HPDE6-E6E7 (cell line): Measurements from ENCODE around the gene TECPR2.

Source experiments
- DNase-seq: peaks from one replicate; pipeline ENCODE4 v3.0.0; 2011; ENCODE audit warnings: missing footprints; ENCODE audit errors: extremely low spot score

The TECPR2 gene

DNA sequence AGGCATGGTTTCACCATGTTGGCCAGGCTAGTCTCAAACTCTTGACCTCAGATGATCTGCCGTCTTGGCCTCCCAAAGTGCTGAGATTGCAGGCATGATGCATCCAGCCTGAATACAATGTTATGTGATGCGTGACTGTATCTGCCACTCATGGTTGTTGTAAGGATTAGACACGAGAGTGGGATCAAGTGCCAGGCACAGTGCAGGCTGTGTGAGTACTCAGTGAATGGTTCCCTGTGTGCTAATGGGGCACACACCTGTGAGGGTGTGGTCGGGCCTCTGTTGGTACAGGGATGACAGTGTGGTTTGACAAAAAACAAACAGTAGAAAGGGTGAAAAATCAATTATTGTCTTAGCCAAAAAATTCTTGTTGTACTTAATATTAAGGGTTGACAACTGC is 61.8 kb downstream of the TECPR2 start:
- DNase-seq = no peak

DNA sequence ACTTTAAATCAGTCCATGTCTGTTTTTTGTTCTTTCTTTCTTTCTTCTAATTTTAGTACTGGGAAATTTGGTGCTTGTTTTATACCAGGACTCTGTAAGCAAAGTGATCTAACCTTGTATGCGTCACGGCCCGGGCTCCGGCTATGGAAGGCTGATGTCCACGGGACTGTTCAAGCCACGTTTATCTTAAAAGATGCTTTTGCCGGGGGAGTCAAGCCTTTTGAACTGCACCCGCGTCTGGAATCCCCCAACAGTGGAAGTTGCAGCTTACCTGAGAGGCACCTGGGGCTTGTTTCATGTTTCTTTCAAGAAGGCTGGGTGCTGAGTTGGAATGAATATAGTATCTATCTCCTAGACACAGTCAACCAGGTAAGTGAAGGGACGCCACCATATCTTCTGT is 62.2 kb downstream of the TECPR2 start:
- DNase-seq = no peak

DNA sequence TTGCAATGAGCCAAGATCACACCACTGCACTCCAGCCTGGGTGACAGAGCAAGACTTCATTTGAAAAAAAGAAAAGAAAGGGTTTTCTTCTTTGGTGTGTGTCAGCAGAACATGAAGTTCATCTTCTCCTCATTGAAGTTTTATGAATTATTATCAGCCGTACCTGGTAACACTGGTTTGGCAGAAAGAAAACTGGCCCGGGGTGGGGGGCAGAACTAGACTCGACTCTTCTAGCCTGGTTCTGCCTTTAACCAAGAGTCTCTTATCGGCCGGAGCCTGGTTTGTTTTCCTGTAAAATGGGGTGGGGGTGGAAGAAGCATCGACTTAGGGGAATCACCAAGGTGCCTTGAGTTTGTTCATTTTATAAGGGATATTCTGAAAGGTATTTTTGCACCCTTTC is 64.1 kb downstream of the TECPR2 start:
- DNase-seq = no peak

DNA sequence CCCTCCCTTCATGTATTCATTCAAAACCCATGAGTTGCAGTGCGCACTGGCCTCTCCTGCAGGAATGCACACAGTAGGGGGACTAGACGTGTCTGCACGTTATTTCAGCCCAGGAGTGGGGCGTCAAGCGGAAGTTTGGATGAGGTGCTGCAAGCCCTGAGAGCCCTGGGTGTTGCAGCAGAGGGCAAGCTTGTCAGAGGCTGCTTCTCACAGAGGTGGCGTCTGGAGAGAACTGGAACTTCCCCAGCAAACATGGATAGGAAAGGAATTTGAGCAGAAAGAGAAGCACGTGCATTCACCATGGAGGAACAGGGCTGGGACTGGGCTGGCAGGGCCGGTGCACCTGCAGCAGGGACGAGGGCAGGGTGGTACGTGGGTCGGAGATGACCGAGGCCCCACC is 64.9 kb downstream of the TECPR2 start:
- DNase-seq = no peak

DNA sequence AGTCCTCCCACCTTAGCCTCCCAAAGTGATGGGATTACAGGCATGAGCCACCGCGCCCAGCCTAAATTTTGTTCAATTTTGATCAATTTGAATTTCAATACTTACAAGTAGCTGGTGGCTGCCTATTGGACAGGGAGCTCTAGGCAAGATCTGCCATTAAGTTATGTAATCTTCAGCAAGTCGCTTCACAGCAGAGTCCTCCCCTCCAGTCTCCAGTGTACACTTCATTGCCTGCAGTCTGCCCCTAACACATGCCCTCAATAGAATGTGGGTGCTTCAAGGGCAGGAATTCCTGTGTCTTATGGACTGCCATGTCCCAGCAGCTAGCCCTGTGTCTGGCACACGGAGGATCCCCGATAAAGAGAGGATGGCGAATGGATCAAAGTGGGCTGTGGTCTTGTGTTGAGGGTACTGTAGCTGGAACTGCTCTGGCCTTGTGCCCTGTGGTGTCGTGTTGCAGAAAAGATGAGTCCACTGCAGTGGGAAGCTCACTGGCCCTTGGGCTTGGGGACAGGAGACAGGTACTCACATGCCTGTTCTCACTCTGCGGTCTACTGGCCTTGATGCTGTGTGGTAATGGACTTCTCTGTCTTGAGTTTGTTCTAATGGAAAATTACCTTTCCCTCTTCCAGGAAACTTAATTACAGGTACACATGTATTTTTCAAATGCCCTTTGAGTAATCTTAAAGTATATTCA is 67.6 kb downstream of the TECPR2 start:
- DNase-seq = no peak

DNA sequence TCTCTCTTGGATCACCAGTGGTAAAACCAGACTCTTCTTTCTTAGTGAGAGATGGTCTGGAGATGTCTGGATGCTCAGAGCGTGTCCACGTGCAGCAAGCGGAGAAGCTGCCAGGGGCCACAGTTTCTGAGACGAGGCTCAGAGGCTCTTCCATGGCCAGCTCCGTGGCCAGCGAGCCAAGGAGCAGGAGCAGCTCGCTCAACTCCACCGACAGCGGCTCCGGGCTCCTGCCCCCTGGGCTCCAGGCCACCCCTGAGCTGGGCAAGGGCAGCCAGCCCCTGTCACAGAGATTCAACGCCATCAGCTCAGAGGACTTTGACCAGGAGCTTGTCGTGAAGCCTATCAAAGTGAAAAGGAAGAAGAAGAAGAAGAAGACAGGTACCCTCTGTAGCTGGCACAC is 69.0 kb downstream of the TECPR2 start:
- DNase-seq = no peak

DNA sequence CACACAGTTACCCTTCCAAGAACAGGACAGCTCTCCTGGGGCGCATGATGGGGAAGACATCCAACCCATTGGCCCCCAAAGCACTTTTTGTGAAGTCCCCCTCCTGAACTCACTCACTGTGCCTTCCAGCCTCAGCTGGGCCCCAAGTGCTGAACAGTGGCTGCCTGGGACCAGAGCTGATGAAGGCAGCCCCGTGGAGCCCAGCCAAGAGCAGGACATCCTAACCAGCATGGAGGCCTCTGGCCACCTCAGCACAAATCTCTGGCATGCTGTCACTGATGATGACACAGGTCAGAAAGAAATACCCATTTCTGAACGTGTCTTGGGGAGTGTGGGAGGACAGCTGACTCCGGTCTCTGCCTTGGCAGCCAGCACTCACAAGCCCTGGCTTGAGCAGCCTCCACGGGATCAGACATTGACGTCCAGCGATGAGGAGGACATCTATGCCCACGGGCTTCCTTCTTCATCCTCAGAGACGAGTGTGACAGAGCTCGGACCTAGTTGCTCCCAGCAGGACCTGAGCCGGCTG is 72.0 kb downstream of the TECPR2 start:
- DNase-seq = no peak

DNA sequence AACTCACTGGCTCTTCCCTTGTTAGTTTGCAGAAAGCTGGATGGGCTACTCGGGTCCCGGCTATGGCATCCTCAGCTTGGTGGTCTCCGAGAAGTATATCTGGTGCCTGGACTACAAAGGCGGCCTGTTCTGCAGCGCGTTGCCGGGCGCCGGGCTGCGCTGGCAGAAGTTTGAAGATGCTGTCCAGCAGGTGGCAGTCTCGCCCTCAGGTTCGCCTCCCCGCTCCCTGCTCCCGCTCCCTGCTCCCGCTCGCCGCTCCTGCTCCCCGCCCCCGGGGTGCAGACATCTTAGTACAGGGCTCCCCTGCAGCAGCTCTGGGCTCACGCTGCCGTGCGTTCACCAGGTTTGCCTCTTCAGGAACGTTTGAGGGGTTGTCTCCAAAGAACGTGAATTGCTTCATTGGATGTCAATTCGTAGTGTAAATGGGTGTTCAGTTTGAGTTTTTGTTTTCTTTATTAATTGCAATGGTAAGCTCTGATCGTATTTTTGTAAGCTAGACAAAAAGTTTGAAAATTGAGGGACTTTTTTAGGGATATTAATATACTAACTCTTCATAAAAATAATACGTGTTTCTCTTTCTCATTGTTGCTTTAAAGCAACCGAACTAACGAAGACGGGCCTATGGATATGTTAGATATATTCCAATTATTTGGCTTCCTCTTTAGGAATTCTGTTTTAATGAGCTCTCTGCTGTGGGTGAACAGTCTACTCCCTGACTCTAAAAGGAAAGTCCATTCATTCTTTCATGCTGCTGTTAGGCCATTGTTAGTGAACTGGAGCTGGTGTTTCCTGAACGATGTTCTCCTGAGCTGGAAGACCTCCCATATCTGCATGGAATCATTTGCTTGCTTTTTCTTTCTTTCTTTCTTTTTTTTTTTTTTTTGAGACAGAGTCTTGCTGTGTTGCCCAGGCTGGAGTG is 75.5 kb downstream of the TECPR2 start:
- peak; percentile 86 for DNase-seq

DNA sequence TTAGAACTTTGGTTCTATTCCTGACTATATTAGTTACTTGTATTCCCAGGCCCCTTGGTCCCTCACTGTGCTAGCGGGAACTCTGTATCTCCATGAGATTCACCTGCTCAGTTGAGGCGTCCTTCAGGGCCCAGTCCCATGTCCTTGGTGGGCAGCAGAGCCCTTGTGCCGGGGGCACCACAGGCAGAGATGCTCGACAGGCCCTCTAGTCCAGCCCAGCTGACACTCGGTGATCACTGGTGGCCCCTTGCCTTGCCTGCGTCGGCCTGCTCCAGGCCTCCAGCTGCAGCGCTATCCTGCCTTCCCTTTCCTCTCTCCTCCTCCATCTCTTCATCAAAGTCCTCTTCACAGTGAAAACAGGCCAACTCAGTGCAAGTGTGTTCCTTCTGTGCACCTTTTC is 76.8 kb downstream of the TECPR2 start:
- no peak for DNase-seq

DNA sequence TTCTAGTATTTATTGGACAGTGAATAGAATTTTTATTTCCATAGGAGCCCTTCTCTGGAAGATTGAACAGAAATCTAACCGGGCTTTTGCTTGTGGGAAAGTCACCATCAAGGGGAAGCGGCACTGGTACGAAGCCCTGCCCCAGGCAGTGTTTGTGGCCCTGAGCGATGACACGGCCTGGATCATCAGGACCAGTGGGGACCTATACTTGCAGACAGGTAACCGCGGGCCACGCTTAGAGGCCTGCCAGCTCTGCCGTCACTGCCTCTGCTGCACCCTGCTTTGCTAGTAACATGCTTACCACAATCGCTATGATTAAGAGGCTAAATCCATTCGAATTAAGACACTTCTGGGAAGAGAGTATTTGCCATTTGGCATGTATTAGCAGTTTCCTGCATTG is 77.7 kb downstream of the TECPR2 start:
- DNase-seq = no peak

DNA sequence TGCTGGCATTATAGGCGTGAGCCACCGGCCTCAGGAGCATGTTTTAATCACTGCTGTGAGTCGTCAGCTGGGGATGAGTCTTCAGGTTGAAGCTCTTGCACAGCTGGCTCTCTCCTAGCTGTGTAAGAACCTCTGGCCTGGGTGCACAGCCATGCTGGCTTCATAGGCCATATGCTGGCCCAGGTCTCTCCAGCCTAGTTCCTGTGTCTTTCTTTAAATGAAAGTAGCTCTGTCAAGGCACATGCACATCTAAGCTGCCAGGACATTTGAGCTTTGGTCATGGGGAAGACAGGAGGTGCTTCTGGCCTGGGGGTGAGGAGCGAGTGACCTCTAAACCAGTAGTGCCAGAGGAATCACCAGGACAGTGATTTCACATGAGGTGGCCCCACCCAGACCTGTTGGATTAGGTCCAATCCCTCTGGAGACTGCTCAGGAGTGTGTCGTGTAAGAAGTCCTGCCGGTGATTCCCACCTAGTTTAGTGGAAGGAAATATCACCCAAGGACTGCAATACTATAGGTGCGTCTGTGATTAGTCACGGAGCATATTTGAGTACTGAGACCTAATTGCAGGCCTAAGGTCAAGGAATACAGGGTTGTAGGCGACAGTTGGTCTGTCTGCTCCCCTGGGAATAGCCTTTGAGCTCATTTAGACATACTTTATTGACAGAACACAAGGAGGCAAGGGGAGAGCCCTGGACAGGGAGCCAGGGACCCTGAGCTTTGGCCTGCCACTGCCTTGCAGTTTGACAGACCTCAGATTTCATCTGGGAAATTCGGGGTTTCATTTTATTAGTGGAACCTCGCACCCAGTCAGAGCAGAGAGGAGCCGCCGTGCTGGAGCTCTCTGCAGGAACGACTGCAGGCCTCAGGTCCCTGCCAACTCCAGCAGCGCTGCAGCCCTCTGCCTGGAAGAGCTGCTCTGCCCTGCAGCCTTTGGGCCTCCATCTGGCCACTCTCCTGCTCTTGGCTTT is 79.8 kb downstream of the TECPR2 start:
- DNase-seq = peak; percentile 20

DNA sequence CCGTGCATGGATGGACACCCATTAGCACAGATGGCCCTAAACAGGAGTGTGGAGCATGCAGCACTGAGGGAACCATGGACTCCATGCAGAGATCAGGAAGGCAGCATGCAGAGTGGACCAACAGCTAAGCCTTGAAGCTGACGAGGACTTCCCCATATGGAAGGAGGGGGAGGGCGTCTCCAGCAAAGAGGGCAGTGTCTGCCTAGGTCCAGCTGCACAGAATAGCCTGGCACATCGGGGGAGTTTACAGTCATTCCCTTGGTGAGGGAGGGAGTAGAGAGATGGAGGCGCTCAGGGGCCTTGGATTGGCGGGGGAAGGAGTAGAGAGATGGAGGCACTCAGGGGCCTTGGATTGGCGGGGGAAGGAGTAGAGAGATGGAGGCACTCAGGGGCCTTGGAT is 82.3 kb downstream of the TECPR2 start:
- no peak for DNase-seq

DNA sequence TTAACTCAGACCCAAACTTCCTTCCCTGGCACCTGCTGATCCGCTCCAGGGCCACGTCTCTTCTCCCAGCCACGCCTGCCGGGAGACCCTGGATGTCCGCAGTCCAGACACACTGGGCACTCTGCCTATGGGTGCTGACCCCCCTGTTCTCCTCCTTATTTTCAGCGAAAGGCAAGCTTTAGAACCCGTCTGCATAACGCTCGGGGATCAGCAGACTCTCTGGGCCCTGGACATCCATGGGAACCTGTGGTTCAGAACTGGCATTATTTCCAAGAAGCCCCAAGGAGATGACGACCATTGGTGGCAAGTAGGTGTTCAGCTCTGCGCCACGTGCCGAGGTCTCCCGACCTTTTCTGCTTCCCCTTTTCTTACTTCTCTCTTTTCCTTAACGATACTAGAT is 82.9 kb downstream of the TECPR2 start:
- no peak for DNase-seq

DNA sequence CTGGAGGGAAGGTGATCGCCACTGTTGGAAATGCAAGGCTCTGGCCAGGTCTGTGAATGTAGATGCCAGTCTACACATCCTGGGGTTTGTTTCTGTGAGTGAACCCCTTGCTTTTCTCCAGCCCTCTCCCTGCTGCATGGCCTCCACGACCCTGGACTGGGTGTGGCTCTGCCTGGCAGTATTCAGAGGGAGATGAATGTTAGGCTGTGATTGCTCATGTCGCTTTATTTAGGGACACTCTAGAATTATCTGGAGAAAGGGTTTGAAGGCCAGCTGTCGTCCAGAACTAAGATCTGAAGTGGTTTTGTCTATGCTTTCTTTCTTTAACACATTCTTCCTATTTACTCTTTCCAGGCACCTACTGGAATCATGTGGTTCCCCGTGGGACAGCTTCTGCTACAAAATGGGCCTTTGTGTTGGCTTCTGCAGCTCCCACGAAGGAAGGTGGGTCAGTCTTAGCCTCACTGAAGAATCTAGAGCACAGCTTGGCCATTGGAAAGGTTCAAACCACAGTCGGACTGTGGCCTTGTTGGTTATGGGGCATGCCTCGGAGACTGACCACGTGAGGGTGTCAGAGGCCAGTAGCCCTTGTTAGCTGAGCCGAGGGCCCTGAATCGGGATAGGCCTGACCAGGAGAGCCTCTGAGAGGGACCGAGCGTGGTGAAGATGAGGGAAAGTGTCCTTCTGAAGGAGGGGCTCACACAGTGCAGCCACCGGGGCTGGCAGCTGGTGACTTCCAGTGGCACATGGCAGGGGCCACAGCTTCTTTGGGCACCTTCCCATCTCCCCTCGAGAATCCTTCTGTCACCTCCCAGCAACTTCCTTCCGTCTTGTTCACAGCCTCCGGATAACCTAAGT is 87.7 kb downstream of the TECPR2 start:
- DNase-seq = no peak

DNA sequence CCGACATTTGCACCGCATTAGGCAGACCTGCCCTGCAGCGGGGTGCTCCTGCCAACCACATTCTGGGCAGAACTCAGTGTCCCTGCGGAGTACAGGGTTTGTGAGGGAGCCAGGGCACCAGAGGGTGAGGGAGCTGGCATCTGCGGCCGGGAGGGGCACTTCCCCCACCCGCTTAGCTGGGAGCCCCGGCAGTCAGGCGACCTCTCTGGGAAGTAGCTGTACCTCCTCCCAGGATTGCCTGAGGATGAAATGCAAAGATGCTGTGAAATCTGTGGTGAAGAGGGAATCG is 88.3 kb downstream of the TECPR2 start:
- DNase-seq = no peak

DNA sequence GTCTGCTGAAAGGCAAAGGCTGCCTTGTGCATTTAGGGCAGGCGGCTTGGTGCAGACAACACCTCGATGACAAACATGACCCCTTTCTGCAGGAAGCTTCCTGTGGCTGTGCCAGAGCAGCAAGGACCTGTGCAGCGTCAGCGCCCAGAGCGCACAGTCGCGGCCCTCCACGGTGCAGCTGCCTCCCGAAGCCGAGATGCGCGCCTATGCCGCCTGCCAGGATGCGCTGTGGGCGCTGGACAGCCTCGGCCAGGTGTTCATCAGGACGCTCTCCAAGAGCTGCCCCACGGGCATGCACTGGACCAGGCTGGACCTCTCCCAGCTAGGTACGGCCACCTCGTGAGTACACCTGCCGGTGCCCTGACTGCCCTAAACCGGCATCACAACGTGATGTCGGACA is 89.6 kb downstream of the TECPR2 start:
- DNase-seq = no peak

DNA sequence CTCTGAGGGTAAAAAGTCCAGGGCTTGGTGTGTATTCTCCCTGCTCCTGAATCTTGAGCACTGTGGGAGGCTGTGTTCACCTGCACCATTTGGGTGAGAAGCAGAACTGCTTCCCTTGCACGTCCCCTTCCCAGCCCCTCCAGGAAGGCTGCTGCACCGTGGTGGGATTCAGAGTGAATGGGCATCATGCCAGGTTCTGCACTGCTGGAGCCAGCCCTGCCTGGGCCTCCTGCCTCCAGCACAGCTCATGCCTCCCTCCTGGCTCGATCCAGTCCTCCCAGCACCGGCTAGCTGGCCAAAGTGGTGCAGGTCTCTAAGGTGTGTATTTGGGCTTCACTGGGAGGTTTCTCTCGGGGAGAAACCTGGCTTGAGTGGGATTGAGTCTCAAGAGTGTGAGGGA is 92.0 kb downstream of the TECPR2 start:
- no peak for DNase-seq

DNA sequence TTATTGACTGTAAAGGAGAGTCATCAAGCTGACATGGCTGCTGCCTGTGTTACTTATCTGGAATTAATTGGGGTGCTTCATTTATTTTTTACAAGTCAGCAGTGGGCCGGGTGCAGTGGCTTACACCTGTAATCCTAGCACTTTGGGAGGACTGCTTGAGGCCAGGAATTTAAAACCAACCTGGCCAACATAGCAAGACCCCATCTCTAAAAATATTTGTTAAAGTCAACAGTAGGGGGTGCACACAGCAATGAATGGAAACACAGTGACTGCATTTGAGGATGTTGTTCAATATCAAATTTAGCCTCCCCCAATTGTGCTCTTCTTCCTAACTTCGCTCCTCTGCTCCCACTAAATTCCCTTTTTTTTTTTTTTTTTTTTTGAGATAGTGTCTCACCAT is 94.8 kb downstream of the TECPR2 start:
- no peak for DNase-seq

DNA sequence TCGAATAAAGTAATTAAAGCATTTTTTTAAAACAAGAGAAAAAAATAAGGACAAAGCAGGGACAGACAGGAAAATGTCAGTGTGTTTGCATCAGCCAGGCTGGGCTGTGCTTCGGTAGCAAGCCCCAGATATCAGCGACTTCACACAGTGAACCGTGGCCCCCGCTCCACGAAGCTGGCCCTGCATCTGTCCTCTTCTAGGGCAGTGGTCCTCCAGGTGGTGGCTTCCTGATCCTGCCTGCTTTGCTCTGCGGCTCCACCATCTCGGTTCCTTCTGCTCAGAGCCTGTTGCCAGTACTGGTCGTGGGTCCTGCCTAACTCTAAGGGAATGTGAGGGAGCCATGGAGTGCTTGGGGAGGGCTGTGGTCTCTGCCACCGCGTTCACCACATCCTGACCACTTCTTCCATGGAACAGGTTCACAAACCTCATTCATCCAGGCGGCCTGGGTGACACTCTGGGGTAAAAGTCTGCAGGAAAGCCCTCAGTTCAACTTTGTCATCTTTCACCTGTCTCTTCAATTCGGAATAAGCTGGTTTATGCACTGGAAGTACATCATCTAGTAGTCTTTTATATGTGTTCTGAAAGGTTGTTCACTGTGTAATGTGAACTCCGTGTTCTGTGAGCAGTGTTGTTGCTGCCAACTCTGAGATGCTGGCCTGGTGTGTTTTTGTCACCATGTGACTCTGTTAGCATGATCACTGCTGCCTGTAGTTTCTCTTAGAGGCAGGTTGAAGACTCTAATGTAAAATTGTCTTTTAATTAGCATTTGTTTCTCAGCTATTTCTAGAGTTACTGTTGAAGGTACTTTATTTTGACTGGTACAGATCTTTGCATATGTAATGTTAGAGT is 99.0 kb downstream of the TECPR2 start:
- DNase-seq = no peak

DNA sequence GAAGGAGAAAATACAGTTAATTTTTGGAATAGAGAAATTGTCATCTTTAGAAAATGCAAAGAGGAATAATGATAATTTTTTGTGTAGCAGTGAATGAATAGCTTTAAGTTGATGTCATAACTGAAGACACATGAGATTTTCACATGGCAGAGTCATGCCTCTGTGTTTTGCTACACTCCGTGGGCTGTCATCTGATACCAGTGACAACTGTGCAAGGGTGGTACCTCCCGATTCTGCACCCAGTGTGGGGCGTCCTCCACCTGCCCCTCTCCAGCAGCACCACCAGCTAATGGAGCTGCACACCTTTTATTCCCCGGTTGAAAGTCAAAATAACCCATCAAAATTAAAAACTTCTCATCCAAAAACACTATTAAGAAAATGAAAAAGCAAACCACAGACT is 99.7 kb downstream of the TECPR2 start:
- DNase-seq = no peak
